Trophoblast cell (in vitro differentiated cells and primary cell): ENCODE measurements around the gene TMC3.
A peak's percentile ranks its signal among the peaks of the same experiment; 100 is the strongest.

ENCODE experiments used
- DNase-seq, 2 donors: peaks; one replicate each; pipeline ENCODE4 v3.0.0-alpha.2; 2016
- H2AFZ ChIP-seq: 2 replicates; pipeline ENCODE4 v1.6.1; 2013; ENCODE audit warnings: low read length, moderate library complexity, mild to moderate bottlenecking; ENCODE audit not compliant: insufficient read depth, poor library complexity
- H2AK5ac ChIP-seq: 2 replicates; pipeline ENCODE4 v1.6.1; 2013; ENCODE audit warnings: mild to moderate bottlenecking, low read length
- H2BK120ac ChIP-seq: 2 replicates; pipeline ENCODE4 v1.6.1; 2013; ENCODE audit warnings: low read length, mild to moderate bottlenecking, moderate library complexity; ENCODE audit not compliant: insufficient read depth, poor library complexity
- H2BK12ac ChIP-seq: 2 replicates; pipeline ENCODE4 v1.6.1; 2013; ENCODE audit warnings: mild to moderate bottlenecking, low read length, moderate library complexity
- H2BK5ac ChIP-seq: 2 replicates; pipeline ENCODE4 v1.6.1; 2013; ENCODE audit warnings: low read length, low read depth, moderate library complexity, mild to moderate bottlenecking; ENCODE audit not compliant: poor library complexity
- H3K14ac ChIP-seq: 2 replicates; pipeline ENCODE4 v1.6.1; 2013; ENCODE audit warnings: mild to moderate bottlenecking, low read length
- H3K18ac ChIP-seq: 2 replicates; pipeline ENCODE4 v1.6.1; 2013; ENCODE audit warnings: mild to moderate bottlenecking, low read length
- H3K23ac ChIP-seq: 2 replicates; pipeline ENCODE4 v1.6.1; 2013; ENCODE audit warnings: low read length
- H3K27ac ChIP-seq: 2 replicates; pipeline ENCODE4 v1.5.1; 2013; ENCODE audit warnings: low read depth, mild to moderate bottlenecking, inconsistent platforms, low read length, moderate library complexity
- H3K27me3 ChIP-seq: 2 replicates; pipeline ENCODE4 v1.6.1; 2013; ENCODE audit warnings: inconsistent platforms, mild to moderate bottlenecking, low read length, moderate library complexity; ENCODE audit not compliant: insufficient read depth
- H3K36me3 ChIP-seq, 2 experiments: 1 replicate in 1 of 2; 2 replicates in 1 of 2; pipeline ENCODE4 v1.6.1; 2013; ENCODE audit warnings: low read length in 2 of 2, mild to moderate bottlenecking in 2 of 2, moderate library complexity in 1 of 2; ENCODE audit not compliant: insufficient read depth in 2 of 2, control insufficient read depth in 1 of 2
- H3K4ac ChIP-seq: 2 replicates; pipeline ENCODE4 v1.6.1; 2013; ENCODE audit warnings: low read depth, mild to moderate bottlenecking, low read length, moderate library complexity
- H3K4me1 ChIP-seq, 2 experiments: 1 replicate in 1 of 2; 2 replicates in 1 of 2; pipeline ENCODE4 v1.6.1; 2013; ENCODE audit warnings: low read length in 2 of 2, mild to moderate bottlenecking in 2 of 2, moderate library complexity in 1 of 2; ENCODE audit not compliant: insufficient read depth in 2 of 2, control insufficient read depth in 1 of 2
- H3K4me2 ChIP-seq: 2 replicates; pipeline ENCODE4 v1.6.1; 2013; ENCODE audit warnings: inconsistent platforms, mild to moderate bottlenecking, low read length, moderate library complexity
- H3K4me3 ChIP-seq: 2 replicates; pipeline ENCODE4 v1.5.1; 2013; ENCODE audit warnings: mild to moderate bottlenecking, low read depth, low read length, inconsistent platforms
- H3K79me1 ChIP-seq: one replicate; pipeline ENCODE4 v1.6.1; 2013; ENCODE audit warnings: low read length
- H3K79me2 ChIP-seq: 2 replicates; pipeline ENCODE4 v1.6.1; 2013; ENCODE audit warnings: low read length, mild to moderate bottlenecking; ENCODE audit not compliant: control insufficient read depth, insufficient read depth, poor library complexity
- H3K9ac ChIP-seq: 2 replicates; pipeline ENCODE4 v1.6.1; 2013; ENCODE audit warnings: mild to moderate bottlenecking, low read length
- H3K9me3 ChIP-seq: 2 replicates; pipeline ENCODE4 v1.6.1; 2013; ENCODE audit warnings: low read depth, mild to moderate bottlenecking, control low read depth, inconsistent platforms, low read length; ENCODE audit not compliant: insufficient read depth
- H4K12ac ChIP-seq: 2 replicates; pipeline ENCODE4 v1.6.1; 2013; ENCODE audit warnings: low read depth, mild to moderate bottlenecking, low read length, moderate library complexity
- H4K8ac ChIP-seq: 2 replicates; pipeline ENCODE4 v1.6.1; 2013; ENCODE audit warnings: low read depth, mild to moderate bottlenecking, low read length, moderate library complexity
- H4K91ac ChIP-seq: one replicate; pipeline ENCODE4 v1.6.1; 2013; ENCODE audit warnings: low read depth, mild to moderate bottlenecking, low read length, moderate library complexity
- WGBS: extraction: QIAGEN DNeasy Blood & Tissue Kit; methylation state at CpG from one replicate; pipeline ENCODE4 v1.1.7; 2013; ENCODE audit warnings: missing lambda C conversion rate; ENCODE audit not compliant: insufficient read length, insufficient coverage; ENCODE audit errors: extremely low coverage; 5-methylcytosine and 5-hydroxymethylcytosine counted together

Gene TMC3

GRCh38 chr15:81282911-81283310 is 91.1 kb downstream of the TMC3 start:
- Histone ChIP-seq H3K18ac (no peak overlapping the region), H3K14ac (no peak overlapping the region), H2BK12ac (no peak overlapping the region), H3K36me3 (no peaks in the 10 kb centered on the region), H2AFZ (no peak overlapping the region), H3K9me3 (peaks cover 5% of the 10 kb centered on the region), H3K23ac (no peak overlapping the region), H3K27ac (no peak overlapping the region), H2BK5ac (no peak overlapping the region), H3K4me3 (no peak overlapping the region), H4K8ac (no peak overlapping the region), H3K79me1 (no peaks in the 10 kb centered on the region), H3K27me3 (no peaks in the 10 kb centered on the region), H2BK120ac (no peak overlapping the region), H4K12ac (no peak overlapping the region), H3K4me2 (no peak overlapping the region), H3K79me2 (no peaks in the 10 kb centered on the region), H3K4ac (no peak overlapping the region), H2AK5ac (no peak overlapping the region), H3K4me1 (peaks cover 4 to 16% of the 10 kb centered on the region in 2 experiments), H4K91ac (no peak overlapping the region), H3K9ac (no peak overlapping the region)
- no CpG with 5 or more reads among the region's 5 CpGs for WGBS
- DNase-seq: no peak

GRCh38 chr15:81282606-81282895 is 91.5 kb downstream of the TMC3 start:
- Histone ChIP-seq H3K79me1 (no peaks in the 10 kb centered on the region), H4K8ac (no peak overlapping the region), H2BK5ac (no peak overlapping the region), H3K27ac (no peak overlapping the region), H3K9ac (no peak overlapping the region), H4K12ac (no peak overlapping the region), H3K23ac (no peak overlapping the region), H3K18ac (no peak overlapping the region), H3K27me3 (no peaks in the 10 kb centered on the region), H3K4me3 (no peak overlapping the region), H2BK120ac (no peak overlapping the region), H2AFZ (no peak overlapping the region), H3K9me3 (peaks cover 4% of the 10 kb centered on the region), H3K4me1 (peaks cover 4 to 16% of the 10 kb centered on the region in 2 experiments), H3K79me2 (no peaks in the 10 kb centered on the region), H3K4me2 (no peak overlapping the region), H2BK12ac (no peak overlapping the region), H4K91ac (no peak overlapping the region), H3K14ac (no peak overlapping the region), H3K4ac (no peak overlapping the region), H3K36me3 (no peaks in the 10 kb centered on the region), H2AK5ac (no peak overlapping the region)
- no CpG with 5 or more reads among the region's 18 CpGs for WGBS
- peak in 1 of 2 donors; percentile 25 for DNase-seq

DNA sequence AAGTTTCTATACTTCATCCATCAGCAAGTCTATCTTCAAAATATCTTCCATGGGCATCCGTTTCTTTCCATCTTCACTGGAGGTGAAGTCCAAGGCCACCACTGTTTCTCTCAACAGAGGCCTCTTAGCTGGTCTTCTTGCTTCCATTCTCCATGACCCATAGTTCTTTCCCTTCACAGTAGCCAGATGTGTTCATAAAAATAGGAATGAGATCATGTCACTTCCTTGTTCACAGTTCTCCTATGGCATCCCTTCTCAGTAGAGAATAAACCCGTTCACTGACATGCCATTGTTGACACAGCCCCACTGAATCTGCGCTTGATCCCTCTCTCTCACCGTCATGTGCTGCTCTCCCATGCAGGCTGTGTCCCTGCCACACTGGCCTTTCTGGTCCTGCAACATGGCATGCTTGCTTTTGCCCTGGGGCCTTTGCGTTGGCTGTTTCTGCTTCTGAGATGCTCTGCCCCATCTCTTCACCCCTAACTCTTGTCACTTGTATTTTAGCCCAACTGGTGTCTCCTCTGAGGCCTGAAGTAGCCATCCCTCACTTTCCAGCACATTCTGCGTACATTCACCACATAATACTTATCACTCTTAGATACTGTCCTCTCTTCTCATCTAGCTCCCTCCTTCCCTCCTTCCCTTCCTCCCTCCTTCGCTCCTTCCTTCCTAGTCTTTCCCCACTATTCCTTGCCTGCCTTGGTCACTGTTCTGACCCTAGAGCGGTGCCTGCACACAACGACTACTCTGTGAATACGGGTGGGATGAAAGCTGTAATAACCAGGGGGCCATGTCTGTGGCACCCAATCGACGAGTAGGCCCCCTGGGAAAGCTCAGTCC is 92.0 kb downstream of the TMC3 start:
- Histone ChIP-seq H4K12ac (no peak overlapping the region), H3K27me3 (no peaks in the 10 kb centered on the region), H4K91ac (no peak overlapping the region), H2AK5ac (no peak overlapping the region), H2BK5ac (no peak overlapping the region), H2BK12ac (no peak overlapping the region), H3K4me2 (no peak overlapping the region), H3K9ac (no peak overlapping the region), H4K8ac (no peak overlapping the region), H3K79me2 (no peaks in the 10 kb centered on the region), H3K36me3 (no peaks in the 10 kb centered on the region), H3K18ac (no peak overlapping the region), H2BK120ac (no peak overlapping the region), H2AFZ (no peak overlapping the region), H3K4me3 (no peak overlapping the region), H3K4me1 (peaks cover 4 to 16% of the 10 kb centered on the region in 2 experiments), H3K4ac (no peak overlapping the region), H3K14ac (no peak overlapping the region), H3K27ac (no peak overlapping the region), H3K23ac (no peak overlapping the region), H3K9me3 (peaks cover 4% of the 10 kb centered on the region), H3K79me1 (no peaks in the 10 kb centered on the region)
- 100% methylated on average over 1 of the region's 12 CpGs for WGBS
- peak; percentile 76 to 98 for DNase-seq

DNA sequence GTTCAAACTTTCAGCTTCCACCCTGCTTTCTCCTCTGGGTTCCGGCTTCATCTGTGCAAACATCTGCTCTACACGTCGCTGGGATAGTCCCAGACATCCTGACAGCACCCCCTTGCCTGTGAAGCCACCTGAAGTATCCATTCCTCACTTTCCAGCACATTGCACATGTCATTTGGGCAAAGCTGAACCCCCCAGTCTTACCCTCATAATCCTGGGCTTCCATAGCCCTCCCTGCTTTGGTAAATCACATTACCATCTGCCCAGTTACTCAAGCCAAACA is 92.6 kb downstream of the TMC3 start:
- Histone ChIP-seq H3K14ac (no peak overlapping the region), H3K4me3 (no peak overlapping the region), H2AK5ac (no peak overlapping the region), H4K12ac (no peak overlapping the region), H2AFZ (no peak overlapping the region), H3K9ac (no peak overlapping the region), H4K91ac (no peak overlapping the region), H3K23ac (no peak overlapping the region), H3K27me3 (no peaks in the 10 kb centered on the region), H3K79me1 (no peaks in the 10 kb centered on the region), H2BK120ac (no peak overlapping the region), H3K4ac (no peak overlapping the region), H4K8ac (no peak overlapping the region), H3K79me2 (no peaks in the 10 kb centered on the region), H3K18ac (no peak overlapping the region), H3K4me1 (peaks cover 4 to 16% of the 10 kb centered on the region in 2 experiments), H3K4me2 (no peak overlapping the region), H2BK12ac (no peak overlapping the region), H2BK5ac (no peak overlapping the region), H3K27ac (no peak overlapping the region), H3K9me3 (peaks cover 4% of the 10 kb centered on the region), H3K36me3 (no peaks in the 10 kb centered on the region)
- no CpG with 5 or more reads among the region's 3 CpGs for WGBS
- DNase-seq: no peak
